ENCODE results near the gene MOXD1. TPM values are rescaled to one million over a fixed set of nuclear protein-coding genes. Genes with fewer than 3 reads are reported as not detected.
"Not testable (repeated sequence)": the region's sequence is repeated elsewhere in the genome, so short reads cannot be mapped to it uniquely, and the experiment has no call there.

Gene MOXD1
- polyA plus RNA-seq, 1 donor: 197 TPM

DNA sequence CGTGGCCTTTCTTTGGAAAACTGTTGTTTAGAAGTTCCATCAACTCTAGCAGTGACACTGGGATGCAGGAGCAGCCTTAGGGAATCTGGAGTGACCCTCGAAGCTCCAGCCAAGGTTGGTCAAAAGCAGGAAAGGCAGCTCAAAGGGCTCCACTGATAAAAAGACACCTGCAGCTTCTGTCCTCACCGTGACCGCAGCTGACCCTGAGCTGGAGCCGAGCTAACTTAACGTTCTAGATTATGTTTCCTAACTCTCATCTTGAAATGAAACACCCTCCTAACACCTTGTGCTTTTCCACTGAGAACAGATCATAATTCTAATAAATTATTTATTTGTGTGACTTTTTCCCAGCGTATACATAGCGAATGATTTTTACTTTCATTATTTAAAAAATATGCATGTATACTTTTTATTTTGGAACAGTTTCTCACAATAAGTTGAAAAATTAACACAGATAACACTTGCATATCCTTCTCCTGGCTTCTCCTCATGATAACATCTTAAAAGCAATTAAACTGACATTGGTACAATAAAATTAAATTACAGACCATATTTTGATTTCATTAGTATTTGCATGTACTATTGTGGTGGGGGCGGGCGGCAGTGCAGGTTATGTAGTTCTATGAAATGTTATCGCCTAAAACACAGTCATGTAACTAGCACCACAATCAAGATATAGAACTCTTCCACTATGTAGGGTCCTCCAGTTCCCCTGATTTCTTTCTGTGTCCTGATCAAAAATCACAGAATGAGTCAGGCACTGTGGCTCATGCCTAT lies 116.1 kb downstream of the MOXD1 start:
- no peak for DNase-seq

DNA sequence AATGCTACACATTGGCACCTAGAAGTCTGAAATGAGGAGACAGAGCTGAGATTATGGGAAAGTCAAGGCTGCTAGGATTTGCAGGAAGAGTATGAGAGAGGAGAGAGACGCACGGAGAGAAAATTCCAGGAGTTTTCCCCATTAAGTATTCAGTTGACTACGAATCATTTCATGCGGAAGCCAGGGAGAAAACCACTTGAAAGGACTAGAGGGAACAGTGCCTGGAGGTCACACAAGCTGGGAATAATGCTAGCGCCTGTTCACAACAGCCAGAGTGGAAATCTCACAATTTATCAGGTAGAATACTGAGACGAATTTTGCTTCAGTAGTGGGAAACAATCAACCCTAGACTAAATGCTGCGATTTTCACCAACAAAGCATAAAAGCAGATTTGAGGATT lies 118.6 kb downstream of the MOXD1 start:
- no peak for DNase-seq

DNA sequence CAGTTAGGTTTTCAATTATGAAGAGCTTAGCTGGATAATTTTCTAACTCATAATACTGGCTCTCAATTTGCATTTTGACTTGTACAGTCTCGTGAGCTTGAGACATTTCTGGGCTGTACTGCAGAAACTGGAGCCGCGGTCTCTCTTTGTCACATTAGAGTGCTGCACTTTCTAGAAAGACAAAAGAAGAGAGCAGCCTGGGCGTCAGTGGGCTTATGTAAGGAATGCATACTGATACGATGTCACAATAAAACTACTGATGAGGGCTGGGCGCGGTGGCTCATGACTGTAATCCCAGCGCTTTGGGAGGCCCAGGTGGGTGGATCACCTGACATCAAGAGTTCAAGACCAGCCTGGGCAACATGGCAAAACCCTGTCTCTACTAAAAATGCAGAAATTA lies 120.8 kb downstream of the MOXD1 start:
- no peak for DNase-seq

DNA sequence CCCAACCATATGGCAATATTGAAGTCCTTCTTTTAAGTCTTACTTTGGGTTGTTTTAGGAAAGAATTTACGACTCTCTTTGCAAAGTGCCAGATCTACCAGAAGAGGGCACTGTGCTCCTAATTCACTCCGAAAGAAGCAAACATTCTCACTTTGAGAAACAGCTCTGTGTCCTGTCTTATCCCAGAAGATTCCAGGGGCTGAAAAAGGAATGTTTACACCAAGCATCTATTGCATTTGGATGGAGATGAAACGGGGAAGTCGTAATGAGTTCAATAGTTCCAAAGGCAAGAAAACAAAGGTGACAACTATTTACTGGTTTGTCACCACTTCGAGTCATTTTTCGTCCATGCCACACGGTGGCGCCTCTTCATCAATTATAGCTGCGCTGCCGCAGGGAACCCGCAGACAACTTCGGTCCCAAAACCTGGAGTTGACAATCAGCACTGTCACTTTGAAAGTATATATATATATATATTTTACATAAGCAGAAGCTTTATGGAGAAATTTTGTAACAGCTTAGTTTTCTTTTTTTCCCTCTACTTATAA lies 121.6 kb downstream of the MOXD1 start:
- peak; percentile 75 for DNase-seq

DNA sequence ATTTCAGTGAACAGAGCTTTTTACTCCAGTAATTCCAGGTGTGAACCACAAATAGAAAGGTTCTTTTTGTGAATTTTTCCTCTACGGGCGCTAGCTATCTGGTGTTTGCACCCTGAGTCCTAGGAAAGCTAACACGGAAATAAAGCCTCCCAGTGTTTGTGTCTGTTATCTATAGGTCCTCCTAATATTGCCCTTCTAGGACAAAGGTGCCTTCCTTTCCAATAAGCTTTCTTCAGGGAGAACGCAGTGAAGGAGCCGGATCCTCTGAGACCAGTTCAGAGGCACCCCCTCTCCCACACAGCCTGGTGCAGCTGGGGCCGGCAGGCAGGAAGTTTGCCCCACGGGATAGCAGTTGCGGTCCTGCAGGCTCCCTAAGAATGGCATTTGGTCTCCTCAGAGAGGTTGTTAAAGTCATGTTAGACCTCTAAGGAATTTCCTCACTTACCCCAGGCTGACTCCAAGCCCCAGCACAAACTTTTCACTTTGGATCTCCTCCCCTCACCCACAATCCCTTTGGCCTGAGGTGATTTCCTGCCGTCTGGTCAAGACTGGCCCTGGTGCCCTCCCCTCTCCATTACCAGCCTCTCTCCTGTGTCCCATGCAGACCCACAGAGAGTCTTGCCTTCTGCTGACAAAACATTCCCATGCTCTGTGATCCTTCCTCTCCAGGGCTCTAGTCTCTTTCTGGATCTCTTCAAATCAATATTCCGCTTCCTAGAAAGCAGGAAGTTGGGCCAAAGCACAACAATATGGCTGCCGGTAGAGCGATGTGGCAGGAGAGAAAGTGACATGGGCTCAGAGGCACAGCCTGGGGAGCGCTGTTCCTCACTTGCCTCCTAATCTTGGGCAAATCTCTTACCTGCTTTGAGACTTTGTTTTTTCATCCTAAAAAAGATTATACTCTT lies 126.0 kb downstream of the MOXD1 start:
- DNase-seq: no peak

DNA sequence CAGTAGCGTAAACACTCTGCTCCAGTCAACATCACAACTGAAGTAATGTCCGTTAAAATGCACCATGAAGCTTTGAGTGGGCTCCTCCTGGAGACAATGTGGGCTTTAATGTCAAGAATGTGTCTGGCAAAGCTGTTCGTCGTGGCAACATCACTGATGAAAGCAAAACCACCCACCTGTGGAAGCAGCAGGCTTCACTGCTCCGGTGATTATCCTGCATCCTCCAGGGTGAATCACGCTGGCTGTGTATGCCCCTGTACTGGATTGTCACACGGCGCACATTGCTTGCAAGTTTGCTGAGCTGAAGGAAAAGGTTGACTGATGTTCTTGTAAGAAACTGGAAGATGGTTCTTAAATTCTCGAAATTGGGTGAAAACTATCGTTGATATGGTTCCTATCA lies 128.5 kb downstream of the MOXD1 start:
- no peak for DNase-seq

DNA sequence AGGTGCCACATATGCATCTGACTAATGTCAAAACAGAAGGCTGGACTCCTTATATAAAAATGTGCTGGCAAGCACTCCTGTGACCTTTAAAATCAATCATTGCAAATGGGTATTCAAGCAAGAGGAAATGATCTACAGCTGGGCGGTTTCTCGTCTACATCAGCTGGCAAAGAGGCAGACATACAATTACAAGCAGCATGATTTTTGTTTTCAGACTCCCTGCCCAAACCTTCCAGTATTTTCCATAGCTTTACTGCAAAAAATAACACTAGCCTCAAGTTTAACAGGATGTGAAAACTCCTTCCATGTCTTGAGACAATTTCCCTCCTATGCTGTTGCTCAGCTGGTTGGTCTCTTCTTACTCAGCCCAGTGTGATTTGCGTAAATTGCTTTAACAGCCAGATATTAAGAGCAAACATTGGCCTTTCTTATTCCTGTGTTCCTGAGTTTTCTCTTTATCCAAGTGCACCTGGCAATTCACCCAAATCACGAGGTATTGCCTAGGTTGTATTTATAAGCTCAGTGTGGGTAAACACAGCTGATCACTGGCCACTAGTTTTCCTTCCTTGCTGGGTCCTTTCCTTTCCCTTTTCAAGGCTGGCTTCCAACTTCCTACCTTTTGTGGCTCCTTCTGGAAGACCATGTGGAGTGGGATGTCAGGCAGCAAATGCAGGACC lies 130.4 kb downstream of the MOXD1 start:
- no peak for DNase-seq

DNA sequence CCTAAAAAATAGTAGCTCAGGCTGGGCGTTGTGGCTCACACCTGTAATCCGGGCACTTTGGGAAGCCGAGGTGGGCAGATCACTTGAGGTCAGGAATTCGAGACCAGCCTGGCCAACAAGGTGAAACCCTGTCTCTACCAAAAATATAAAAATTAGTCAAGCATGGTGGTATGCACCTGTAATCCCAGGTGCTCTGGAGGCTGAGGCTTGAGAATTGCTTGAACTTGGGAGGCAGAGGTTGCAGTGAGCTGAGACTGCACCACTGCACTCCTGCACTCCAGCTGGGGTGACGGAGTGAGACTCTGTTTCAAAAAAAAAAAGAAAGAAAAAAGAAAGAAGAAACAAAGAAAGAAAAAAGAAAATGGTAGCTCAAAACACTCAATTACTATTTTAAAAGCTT lies 132.6 kb downstream of the MOXD1 start:
- not testable (repeated sequence) for DNase-seq

DNA sequence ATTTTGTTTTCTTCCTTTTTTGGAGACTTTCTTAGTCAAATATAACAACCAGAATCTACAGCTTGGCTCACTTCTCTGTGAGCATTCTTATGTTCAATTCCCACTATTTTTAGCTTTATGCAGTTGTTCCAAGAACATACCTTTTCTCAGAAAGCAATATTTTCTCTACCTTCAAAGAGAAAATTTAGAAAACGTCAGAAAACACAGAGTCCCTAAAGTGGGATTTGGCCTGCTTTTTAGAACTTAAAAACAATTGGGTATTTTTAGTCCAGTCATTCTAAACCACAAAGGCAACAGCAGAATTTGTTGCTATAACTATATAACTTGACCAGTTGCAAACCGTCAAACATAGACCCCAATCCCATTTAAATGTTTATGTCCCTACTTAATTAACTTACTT lies 133.1 kb downstream of the MOXD1 start:
- DNase-seq: peak; percentile 15

DNA sequence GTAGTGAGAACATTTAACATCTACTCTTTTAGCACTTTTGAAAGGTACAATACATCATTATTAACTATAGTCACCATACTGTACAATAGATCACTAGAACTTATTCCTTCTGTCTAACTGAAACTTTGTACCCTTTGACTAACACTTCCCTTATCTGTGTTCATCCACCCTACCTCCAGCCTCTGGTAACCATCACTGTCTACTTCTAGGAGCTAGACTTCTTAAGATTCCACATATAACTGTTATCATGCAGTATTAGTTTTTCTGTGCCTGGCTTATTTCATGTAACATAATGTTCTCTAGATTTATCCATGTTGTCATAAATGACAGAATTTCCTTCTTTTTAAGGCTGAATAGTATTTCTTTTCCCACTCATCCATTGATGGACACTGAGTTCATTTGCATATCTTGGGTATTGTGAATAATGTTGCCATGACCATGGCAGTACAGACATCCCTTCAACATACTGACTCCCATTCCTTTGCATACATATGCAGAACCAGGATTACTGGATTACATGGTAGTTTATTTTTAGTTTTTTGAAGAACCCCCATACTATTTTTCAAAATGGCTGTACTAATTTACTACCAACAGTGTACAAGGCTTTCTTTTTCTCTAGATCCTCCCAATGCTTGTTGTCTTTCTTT lies 135.7 kb downstream of the MOXD1 start:
- DNase-seq: no peak

DNA sequence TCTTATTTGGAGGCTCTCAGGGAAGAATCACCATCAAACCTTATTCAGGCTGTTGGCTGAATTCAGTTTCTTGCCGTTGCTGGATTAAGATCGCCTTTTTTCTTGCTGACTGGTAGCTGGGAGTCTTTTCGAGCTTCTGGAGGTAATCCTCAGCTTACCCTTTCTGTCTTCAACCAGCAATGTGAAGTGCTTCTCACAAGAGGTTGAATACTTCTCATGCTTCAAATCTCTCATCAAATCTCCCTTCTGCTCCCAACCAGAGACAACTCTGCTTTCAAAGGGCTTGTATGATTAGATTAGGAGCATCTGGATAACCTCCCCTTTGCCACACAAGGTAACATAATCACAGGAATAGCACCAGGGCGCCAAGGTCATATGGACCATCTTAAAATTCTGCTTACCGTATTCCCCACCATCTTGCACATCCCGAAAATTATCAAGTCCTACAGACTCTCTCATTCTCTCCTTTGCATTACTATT lies 137.2 kb downstream of the MOXD1 start:
- no peak for DNase-seq

DNA sequence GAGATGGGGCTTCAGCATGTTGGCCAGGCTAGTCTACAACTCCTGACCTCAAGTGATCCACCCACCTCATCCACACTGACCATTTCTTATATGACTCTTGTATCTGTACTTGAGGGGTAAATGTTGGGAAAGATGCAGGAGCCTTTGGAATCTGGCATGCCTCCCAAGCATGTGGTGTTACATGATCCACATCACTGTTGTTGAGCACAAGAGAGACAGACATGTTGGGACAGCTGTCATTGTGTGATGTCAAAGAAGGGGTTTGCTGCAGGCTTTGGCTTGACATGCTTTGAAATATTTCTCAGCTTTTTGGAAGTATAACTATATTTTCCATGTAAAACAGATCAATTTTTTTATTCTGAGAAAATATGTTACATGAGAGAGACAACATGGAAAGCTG lies 139.9 kb downstream of the MOXD1 start:
- no peak for DNase-seq

DNA sequence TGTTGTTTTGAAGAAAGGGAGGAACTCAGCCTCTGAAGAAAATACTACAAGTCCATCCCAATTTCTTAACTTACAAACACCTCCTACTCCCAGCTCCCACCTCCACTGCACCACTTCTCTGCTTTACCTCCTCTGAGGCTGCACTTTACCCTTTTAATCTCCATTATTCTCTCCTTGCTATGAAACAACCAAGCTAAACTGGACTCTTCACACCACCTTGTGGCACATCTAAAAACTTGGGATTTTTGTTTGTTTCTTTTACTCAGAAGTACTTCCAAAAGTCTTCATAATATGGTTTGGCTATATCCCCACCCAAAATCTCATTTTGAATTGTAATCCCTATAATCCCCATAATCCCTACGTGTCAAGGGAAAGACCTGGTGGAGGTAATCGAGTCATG lies 142.2 kb downstream of the MOXD1 start:
- DNase-seq: no peak

DNA sequence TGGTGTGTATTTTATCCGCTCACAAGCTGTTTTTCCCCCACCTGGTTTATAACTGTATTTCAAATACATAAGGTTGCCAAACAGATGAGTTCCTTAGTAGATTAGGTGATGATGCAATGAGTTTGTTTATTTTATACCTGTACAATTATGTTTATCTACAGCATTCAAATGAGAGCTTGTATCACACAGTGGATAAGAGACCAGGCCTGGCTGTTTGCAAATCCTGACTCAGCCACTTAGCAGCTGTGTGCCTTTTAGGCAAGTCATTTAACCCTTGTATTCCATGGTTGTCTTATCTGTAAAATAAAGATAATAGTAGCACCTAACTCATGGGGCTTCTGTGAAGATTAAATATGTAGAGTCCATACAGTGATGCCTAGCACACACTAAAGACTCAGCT lies 143.7 kb downstream of the MOXD1 start:
- DNase-seq: no peak

DNA sequence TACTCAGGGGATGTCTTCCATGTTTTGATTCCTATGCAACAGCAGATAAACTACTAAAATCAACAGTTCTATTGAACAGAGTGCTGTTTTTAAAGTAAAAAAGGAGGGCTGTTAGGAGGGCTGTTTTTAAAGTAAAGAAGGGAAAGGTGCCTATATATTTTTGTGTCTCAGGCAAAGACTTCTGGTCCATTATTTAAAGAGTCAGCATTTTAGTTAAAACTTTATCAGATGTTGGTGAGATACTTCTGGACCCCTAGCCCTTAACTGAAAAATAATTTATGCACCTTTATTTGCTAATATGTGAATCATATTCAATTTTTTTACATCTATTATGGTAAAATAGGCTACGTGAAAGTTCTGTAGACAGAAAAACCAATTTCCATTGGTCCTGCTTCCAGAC lies 144.8 kb downstream of the MOXD1 start:
- no peak for DNase-seq

DNA sequence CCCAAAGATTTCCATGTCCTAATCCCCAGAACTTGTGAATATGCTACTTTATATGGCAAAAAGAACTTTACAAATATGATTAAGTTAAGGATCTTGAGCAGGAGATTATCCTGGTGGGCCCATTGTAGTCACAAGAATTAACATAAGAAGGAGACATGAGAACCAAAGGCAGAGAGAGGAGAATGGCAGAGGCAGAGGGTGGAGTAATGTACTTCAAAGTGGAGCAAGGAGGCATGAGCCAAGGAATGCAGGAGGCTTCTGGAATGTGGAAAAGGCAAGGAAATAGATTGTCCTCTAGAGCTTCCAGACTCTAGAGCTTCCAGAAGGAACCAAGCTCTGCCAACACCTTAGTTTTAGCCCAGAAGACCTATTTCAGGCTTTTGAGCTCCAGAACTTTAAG lies 147.4 kb downstream of the MOXD1 start:
- DNase-seq: no peak

DNA sequence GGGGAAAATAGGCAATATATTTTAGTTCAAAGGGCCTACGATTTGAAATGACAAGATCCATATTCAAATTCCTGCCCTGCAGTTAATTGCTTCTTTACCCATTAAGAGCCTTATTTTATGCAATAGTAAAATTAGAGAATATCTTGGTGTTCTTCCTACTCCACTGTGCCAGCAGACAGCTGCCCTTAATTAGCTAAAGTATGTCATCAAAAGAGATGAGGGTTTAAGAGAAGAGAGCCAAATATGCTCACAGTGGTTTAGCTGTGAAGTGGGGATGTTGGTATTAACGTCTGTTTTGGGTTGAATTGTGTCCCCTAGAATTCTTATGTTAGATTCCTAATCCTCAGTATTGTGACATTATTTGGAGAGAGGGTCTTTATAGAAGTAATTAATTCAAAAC lies 148.1 kb downstream of the MOXD1 start:
- no peak for DNase-seq

DNA sequence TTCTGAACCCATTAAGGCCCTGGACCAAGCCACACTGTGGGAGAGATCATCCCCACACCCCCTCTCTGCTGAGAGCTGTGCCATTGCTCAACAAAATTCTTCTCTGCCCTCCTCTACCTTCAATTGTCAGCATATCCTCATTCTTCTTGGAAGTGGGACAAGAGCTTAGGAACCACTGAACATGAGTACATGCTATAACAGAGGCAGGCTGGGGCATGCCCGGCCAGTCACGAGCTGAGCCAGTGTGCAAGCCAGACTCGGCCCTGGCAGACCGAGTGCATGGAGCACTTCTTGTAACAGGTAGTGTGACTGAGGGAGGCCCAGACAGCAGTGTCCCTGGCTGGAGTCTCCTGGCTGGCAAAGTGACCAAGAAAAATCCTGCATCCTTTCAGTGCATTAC lies 149.2 kb downstream of the MOXD1 start:
- DNase-seq: no peak

DNA sequence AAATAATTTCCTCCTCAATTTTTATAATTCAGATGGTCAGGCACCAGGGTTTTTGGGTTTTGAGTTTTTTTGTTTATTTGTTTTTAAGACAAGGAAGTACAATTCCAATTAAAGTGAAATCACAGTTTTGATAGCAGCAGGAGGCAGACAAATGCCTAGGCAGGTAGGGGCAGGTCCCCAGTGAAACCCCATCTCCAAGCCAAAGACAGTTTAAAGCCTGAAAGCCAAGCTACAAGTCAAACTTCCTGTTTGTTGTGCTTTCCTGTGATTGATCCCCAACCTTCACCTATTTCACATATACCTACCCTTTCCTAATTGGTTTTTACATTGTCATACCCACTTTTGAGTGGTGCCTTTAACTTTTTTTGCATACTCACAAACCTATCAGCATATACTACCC lies 149.6 kb downstream of the MOXD1 start:
- no peak for DNase-seq

DNA sequence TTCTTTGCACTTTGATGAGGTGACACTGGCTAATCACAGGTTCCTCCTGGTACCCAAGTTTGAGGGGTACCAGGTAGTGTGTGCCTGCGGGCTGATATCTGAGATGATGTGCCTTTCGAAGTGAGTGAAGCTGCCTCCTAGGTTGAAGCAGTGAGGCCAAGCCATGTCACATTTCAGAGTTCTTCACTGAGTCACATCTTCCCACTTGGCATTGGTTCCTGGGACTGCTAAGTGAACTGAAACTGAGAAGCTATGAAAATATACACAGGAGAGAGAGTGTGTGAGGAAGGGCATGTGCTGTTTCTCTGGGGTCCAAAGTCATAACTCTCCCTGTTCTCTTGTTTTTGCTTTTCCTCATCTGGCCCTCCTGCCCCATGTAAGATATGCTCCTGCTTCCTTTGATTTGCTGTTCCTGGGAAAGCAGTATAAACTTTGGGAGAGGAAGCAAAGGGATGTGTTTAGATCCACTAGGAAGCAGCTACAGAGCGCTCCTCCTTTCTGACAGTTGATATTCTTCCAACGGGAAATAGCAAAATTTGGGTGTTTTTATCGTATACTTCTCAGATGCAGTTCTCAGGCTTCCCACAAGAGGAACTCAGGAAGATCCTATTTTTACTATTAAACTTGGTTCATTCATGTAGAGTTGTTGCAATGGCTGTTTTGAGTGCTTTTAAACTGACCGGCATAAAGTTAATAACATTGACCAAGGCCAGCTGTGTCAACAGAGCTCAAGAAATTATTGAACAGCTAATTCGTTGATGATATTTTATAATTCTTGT lies 153.7 kb downstream of the MOXD1 start:
- DNase-seq: no peak

DNA sequence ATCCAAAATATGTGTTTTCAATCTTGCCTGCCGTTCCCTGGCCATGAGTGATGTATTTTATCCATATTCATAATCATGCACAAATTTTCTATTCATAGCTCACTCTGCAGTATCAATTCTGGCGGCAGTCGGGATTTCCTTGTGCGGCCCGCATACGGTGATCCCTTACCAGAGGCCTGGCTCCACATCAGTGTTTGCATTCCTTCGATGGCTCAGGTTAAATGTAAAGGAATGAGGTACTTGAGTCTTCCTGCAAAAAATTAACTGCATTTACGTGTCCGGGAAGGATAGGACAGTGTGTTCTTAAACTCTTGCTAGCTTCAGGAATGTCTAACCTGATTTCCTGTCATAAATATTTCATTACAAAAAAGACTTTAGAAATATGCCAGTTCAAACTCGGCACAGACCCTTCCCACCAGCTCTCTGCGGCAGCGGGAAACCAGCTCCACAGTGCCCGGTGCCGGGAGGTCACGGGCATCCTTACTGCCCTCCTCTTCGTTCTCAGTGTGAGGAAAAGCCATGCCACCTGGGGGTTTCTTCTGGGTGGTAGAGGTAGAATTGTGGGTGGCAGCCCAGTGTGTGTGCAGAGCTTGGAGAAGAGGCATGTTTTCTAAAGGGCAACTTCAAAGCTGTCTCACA lies 154.5 kb downstream of the MOXD1 start:
- DNase-seq: no peak
